HG03571 (cell line): ENCODE measurements around the gene SPEN.
A peak's percentile ranks its signal among the peaks of the same experiment; 100 is the strongest.
"Not testable (repeated sequence)": the region's sequence is repeated elsewhere in the genome, so short reads cannot be mapped to it uniquely, and the experiment has no call there.

Source experiments
- ATAC-seq: cut with Tn5 transposase; IDR thresholded peaks from one replicate; pipeline ENCODE4 v1.9.1; 2021; ENCODE audit not compliant: unreplicated experiment

Gene SPEN

GRCh38 chr1:15847100-15847892 is at the start of gene SPEN:
SPEN (plus strand) TSS chr1:15847707; CDS start chr1:15848068, 361 bp downstream.
- peak; percentile 57 for ATAC-seq

- no peak for ATAC-seq
These were observed 48.3 kb upstream of the SPEN start for GRCh38 chr1:15799004-15799867.

- ATAC-seq: no peak
These were observed 47.3 kb upstream of the SPEN start for GRCh38 chr1:15799928-15800835.

- ATAC-seq: no peak
These were observed 45.1 kb upstream of the SPEN start for GRCh38 chr1:15802234-15802965.

GRCh38 chr1:15803380-15803779 is 44.1 kb upstream of the SPEN start:
- ATAC-seq: no peak

- ATAC-seq: no peak
These were observed 43.4 kb upstream of the SPEN start for GRCh38 chr1:15804060-15804459.

- no peak for ATAC-seq
These were observed 40.4 kb upstream of the SPEN start for GRCh38 chr1:15807121-15807520.

- ATAC-seq: not testable (repeated sequence)
These were observed 40.0 kb upstream of the SPEN start, which contains the start of gene UQCRHL for GRCh38 chr1:15807549-15807948. UQCRHL (minus strand) TSS chr1:15807649; CDS start chr1:15807649, 0 bp downstream.

- no peak for ATAC-seq
These were observed 38.6 kb upstream of the SPEN start for GRCh38 chr1:15808955-15809354.

- ATAC-seq: no peak
These were observed 37.4 kb upstream of the SPEN start for GRCh38 chr1:15810073-15810472.

GRCh38 chr1:15816674-15817073 is 30.8 kb upstream of the SPEN start:
- no peak for ATAC-seq

GRCh38 chr1:15820478-15820877 is 27.0 kb upstream of the SPEN start:
- no peak for ATAC-seq

- no peak for ATAC-seq
These were observed 21.7 kb upstream of the SPEN start for GRCh38 chr1:15825800-15826199.

- ATAC-seq: no peak
These were observed 20.5 kb upstream of the SPEN start for GRCh38 chr1:15826810-15827507.

GRCh38 chr1:15827567-15827966 is 19.9 kb upstream of the SPEN start:
- not testable (repeated sequence) for ATAC-seq

- ATAC-seq: not testable (repeated sequence)
These were observed 18.6 kb upstream of the SPEN start for GRCh38 chr1:15828931-15829330.

GRCh38 chr1:15830258-15830657 is 17.2 kb upstream of the SPEN start:
- no peak for ATAC-seq

- no peak for ATAC-seq
These were observed 14.3 kb upstream of the SPEN start for GRCh38 chr1:15833069-15833679.

- no peak for ATAC-seq
These were observed 13.6 kb upstream of the SPEN start for GRCh38 chr1:15833842-15834405.
